ENCODE measurements around the gene PWWP2B. TPM values are rescaled to one million over a fixed set of nuclear protein-coding genes. Genes with fewer than 3 reads are reported as not detected.

Gene PWWP2B
- total RNA-seq, 1 donor from 2014 or later: 7.6 TPM

GRCh38 chr10:132465193-132465888 is 68.3 kb downstream of the PWWP2B start:
- no peaks in the 10 kb centered on the region for H3K4me1 Mint-ChIP-seq (ENCODE audit: unreplicated experiment)

GRCh38 chr10:132465889-132466519 is 69.0 kb downstream of the PWWP2B start:
- Mint-ChIP-seq H3K4me3 (ENCODE audit: unreplicated experiment) (no peak overlapping the region), H3K9me3 (ENCODE audit: unreplicated experiment) (no peaks in the 10 kb centered on the region), H3K27me3 (ENCODE audit: unreplicated experiment) (peaks cover 1% of the 10 kb centered on the region), H3K36me3 (ENCODE audit: low read depth, unreplicated experiment) (no peaks in the 10 kb centered on the region), H3K4me1 (ENCODE audit: unreplicated experiment) (no peaks in the 10 kb centered on the region), H3K27ac (ENCODE audit: unreplicated experiment) (no peak overlapping the region)
- no peak for DNase-seq (ENCODE audit: low spot score)
- no peak for TF ChIP-seq CTCF (IDR thresholded peaks at IDR 0.05; ENCODE audit: unreplicated experiment)

More at GRCh38 chr10:132465193-132465888, 68.3 kb downstream of the PWWP2B start:
- no peak for TF ChIP-seq CTCF (IDR thresholded peaks at IDR 0.05; ENCODE audit: unreplicated experiment)
- no peak for DNase-seq (ENCODE audit: low spot score)
- no peaks in the 10 kb centered on the region for H3K36me3 Mint-ChIP-seq (ENCODE audit: low read depth, unreplicated experiment)
- no peaks in the 10 kb centered on the region for H3K9me3 Mint-ChIP-seq (ENCODE audit: unreplicated experiment)
- no peak overlapping the region for H3K27ac Mint-ChIP-seq (ENCODE audit: unreplicated experiment)
- peaks cover 1% of the 10 kb centered on the region for H3K27me3 Mint-ChIP-seq (ENCODE audit: unreplicated experiment)
- no peak overlapping the region for H3K4me3 Mint-ChIP-seq (ENCODE audit: unreplicated experiment)

GRCh38 chr10:132466520-132467463 is 69.8 kb downstream of the PWWP2B start:
- H3K27me3 Mint-ChIP-seq (ENCODE audit: unreplicated experiment): peaks cover 1% of the 10 kb centered on the region
- DNase-seq (ENCODE audit: low spot score): no peak
- H3K4me3 Mint-ChIP-seq (ENCODE audit: unreplicated experiment): no peak overlapping the region
- no peak for TF ChIP-seq CTCF (IDR thresholded peaks at IDR 0.05; ENCODE audit: unreplicated experiment)
- H3K36me3 Mint-ChIP-seq (ENCODE audit: low read depth, unreplicated experiment): peaks cover 3% of the 10 kb centered on the region
- H3K27ac Mint-ChIP-seq (ENCODE audit: unreplicated experiment): no peak overlapping the region
- H3K4me1 Mint-ChIP-seq (ENCODE audit: unreplicated experiment): no peaks in the 10 kb centered on the region
- H3K9me3 Mint-ChIP-seq (ENCODE audit: unreplicated experiment): no peaks in the 10 kb centered on the region

Other genes starting within 250 kb of the PWWP2B start
- 15.0 TPM for gene DPYSL4, start 210.3 kb upstream of the PWWP2B start, total RNA-seq (ENCODE audit: unreplicated experiment)
- 12.6 TPM for gene STK32C, start 89.2 kb upstream of the PWWP2B start, total RNA-seq (ENCODE audit: unreplicated experiment)
- gene LRRC27, start 65.0 kb upstream of the PWWP2B start, total RNA-seq (ENCODE audit: unreplicated experiment): 11.1 TPM
- 45.2 TPM for gene INPP5A, start 140.6 kb downstream of the PWWP2B start, total RNA-seq (ENCODE audit: unreplicated experiment)